ENCODE results near the gene SLC35F1.

GRCh38 chr6:118306392-118307238, 399.6 kb downstream of the SLC35F1 start:
- TF ChIP-seq JUNB (IDR thresholded peaks at IDR 0.05) (no peak), POLR2A (IDR thresholded peaks at IDR 0.05; ENCODE audit: low read length) (no peak), RCOR1 (IDR thresholded peaks at IDR 0.05; ENCODE audit: low read depth, low read length) (no peak), CBX8 (IDR thresholded peaks at IDR 0.05) (no peak), USF2 (IDR thresholded peaks at IDR 0.05) (no peak), SREBF2 (IDR thresholded peaks at IDR 0.05) (no peak), MAFK (IDR thresholded peaks at IDR 0.05; ENCODE audit: partially characterized antibody) (no peak), CHD2 (IDR thresholded peaks at IDR 0.05; ENCODE audit: low read length, partially characterized antibody) (no peak), HMGXB4 (CRISPR knock-in tag; IDR thresholded peaks at IDR 0.05; ENCODE audit: borderline replicate concordance) (no peak)
